PC-3 (cell line): ENCODE data around the gene MGMT. TPM values are rescaled to one million over a fixed set of nuclear protein-coding genes. Genes with fewer than 3 reads are reported as not detected.

ENCODE experiments used
- ATAC-seq: fragments of 200-7000 bp; cut with Tn5 transposase; 2 replicates; pipeline ENCODE4 v1.9.1; 2020; ENCODE audit warnings: mild to moderate bottlenecking, moderate library complexity
- BruUV-seq: library from RNA; stranded (reverse); fragments of 400-500 nt; replicated peaks from 2 replicates; lab custom pipeline; 2021; lab: Mats Ljungman, UMichigan
- CTCF ChIA-PET: fragments of 300-600 bp; sonication (Branson Sonifier 250); formaldehyde crosslinking; loops from one replicate; lab custom pipeline; 2022; ENCODE audit warnings: antibody characterized with exemption; lab: Charles Lee
- POLR2A ChIA-PET: fragments of 300-600 bp; sonication (Branson Sonifier 250); formaldehyde crosslinking; loops from one replicate; lab custom pipeline; 2022; ENCODE audit warnings: antibody characterized with exemption; ENCODE audit not compliant: unreplicated experiment; lab: Charles Lee
- DNase-seq: peaks from one replicate; pipeline ENCODE4 v3.0.0-alpha.2; 2015
- H2AFZ ChIP-seq: fragments of 300-600 bp; sonication (generic); 2 replicates; pipeline ENCODE4 v1.6.0; 2016; ENCODE audit warnings: antibody characterized with exemption, low read length
- H3F3A ChIP-seq: fragments of 300-600 bp; sonication (generic); one replicate; pipeline ENCODE4 v1.6.0; 2017; ENCODE audit warnings: antibody characterized with exemption, low read length, control low read depth, mild to moderate bottlenecking; ENCODE audit not compliant: unreplicated experiment
- H3K27ac ChIP-seq: fragments of 300-600 bp; sonication (generic); 2 replicates; pipeline ENCODE4 v1.5.1; 2016; ENCODE audit warnings: mild to moderate bottlenecking, low read length
- H3K27me3 ChIP-seq: fragments of 300-600 bp; sonication (generic); 2 replicates; pipeline ENCODE4 v1.6.1; 2016; ENCODE audit warnings: low read length, mixed read lengths
- H3K36me3 ChIP-seq: fragments of 300-600 bp; sonication (generic); 2 replicates; pipeline ENCODE4 v1.6.1; 2016; ENCODE audit warnings: low read depth, mixed run types, low read length, mixed read lengths
- H3K4me1 ChIP-seq: fragments of 300-600 bp; sonication (generic); 2 replicates; pipeline ENCODE4 v1.5.1; 2016; ENCODE audit warnings: low read length; ENCODE audit not compliant: insufficient read depth
- H3K4me2 ChIP-seq: fragments of 300-600 bp; sonication (generic); 2 replicates; pipeline ENCODE4 v1.6.0; 2016; ENCODE audit warnings: low read length
- H3K4me3 ChIP-seq: fragments of 300-600 bp; sonication (generic); 2 replicates; pipeline ENCODE4 v1.5.1; 2016; ENCODE audit warnings: mild to moderate bottlenecking, low read length, mixed read lengths
- H3K79me2 ChIP-seq: fragments of 300-600 bp; sonication (generic); 2 replicates; pipeline ENCODE4 v1.6.1; 2017; ENCODE audit warnings: low read length, mixed read lengths
- H3K9ac ChIP-seq: fragments of 300-600 bp; sonication (generic); 2 replicates; pipeline ENCODE4 v1.6.0; 2016; ENCODE audit warnings: mild to moderate bottlenecking, low read length
- H3K9me2 ChIP-seq: fragments of 300-600 bp; sonication (generic); replicated peaks from 2 replicates; pipeline ENCODE4 v1.6.1; 2016; ENCODE audit warnings: mixed run types, low read length, mixed read lengths
- H3K9me3 ChIP-seq: fragments of 300-600 bp; sonication (generic); 2 replicates; pipeline ENCODE4 v1.6.1; 2016; ENCODE audit warnings: low read length, mixed read lengths
- H4K20me1 ChIP-seq: fragments of 300-600 bp; sonication (generic); 2 replicates; pipeline ENCODE4 v1.6.1; 2016; ENCODE audit warnings: low read length, mixed read lengths
- CTCF ChIP-seq: fragments of 300-600 bp; sonication (generic); conservative IDR thresholded peaks from 2 replicates; pipeline ENCODE4 v1.5.1; 2017; ENCODE audit warnings: antibody characterized with exemption, low read depth, mild to moderate bottlenecking, low read length
- EZH2 ChIP-seq: fragments of 300-600 bp; sonication (generic); IDR thresholded peaks from one replicate; pipeline ENCODE4 v1.6.1; 2017; ENCODE audit warnings: antibody characterized with exemption, mild to moderate bottlenecking, low read length; ENCODE audit not compliant: unreplicated experiment
- EZH2phosphoT487 ChIP-seq: fragments of 300-600 bp; sonication (generic); IDR thresholded peaks from 2 replicates; pipeline ENCODE4 v1.6.1; 2018; ENCODE audit warnings: mild to moderate bottlenecking, antibody characterized with exemption, low read length, borderline replicate concordance
- intact Hi-C: fragments of 100-400 bp; cut with micrococcal nuclease; formaldehyde crosslinking; loops from 2 replicates; pipeline ENCODE4 v1.9.0; 2023
- total RNA-seq: library from RNA; depleted of rRNA; stranded (reverse); fragments of >200 nt; gene quantifications from 2 replicates; pipeline ENCODE4 v1.2.3, GENCODE V29; 2014

MGMT gene
- total RNA-seq, 1 experiment from 2014 or later: 19.8 TPM

DNA sequence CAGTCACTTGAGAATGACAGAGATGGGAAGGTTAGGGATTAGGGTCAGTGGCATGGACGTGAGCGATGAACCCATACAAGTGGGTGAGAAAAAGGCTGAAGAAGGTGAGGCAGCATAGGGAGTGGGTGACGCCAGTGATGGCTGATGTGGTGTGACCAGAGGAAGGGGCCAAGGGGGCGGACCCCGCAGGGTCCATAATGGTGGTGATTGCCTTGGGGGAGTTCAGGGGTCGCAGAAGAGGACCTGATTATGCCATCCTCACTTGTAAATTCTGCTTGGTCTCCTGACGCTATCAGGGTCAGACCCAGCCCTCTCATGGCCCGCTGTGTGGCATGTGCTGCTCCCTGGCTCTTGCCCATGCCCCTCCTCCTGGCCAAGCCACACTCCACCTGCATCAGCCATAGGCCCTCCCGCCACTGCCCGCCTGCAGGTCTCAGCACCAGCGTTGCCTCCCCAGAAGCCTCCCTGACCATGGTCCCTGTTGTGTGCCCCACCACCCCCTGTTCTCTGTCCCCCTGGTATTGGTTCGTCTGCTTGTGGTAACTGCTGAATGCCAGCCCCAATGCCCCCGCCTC, 261.3 kb downstream of the MGMT start:
- no TSS peak for BruUV-seq
- ChIA-PET POLR2A (no interaction called here), CTCF (no interaction called here)
- Histone ChIP-seq H3K36me3 (no peaks in the 10 kb centered on the region), H3K4me2 (no peak overlapping the region), H4K20me1 (no peaks in the 10 kb centered on the region), H3K27me3 (no peaks in the 10 kb centered on the region), H3K9ac (no peak overlapping the region), H3K79me2 (no peaks in the 10 kb centered on the region), H3K9me3 (no peaks in the 10 kb centered on the region), H3F3A (no peaks in the 10 kb centered on the region), H3K4me3 (no peak overlapping the region), H2AFZ (no peak overlapping the region), H3K27ac (no peak overlapping the region), H3K9me2 (no peaks in the 10 kb centered on the region), H3K4me1 (no peaks in the 10 kb centered on the region)
- intact Hi-C loops: no loop called here
- DNase-seq (no peak), ATAC-seq (no peak)
- TF ChIP-seq EZH2phosphoT487 (no peak), EZH2 (no peak), CTCF (no peak)

DNA sequence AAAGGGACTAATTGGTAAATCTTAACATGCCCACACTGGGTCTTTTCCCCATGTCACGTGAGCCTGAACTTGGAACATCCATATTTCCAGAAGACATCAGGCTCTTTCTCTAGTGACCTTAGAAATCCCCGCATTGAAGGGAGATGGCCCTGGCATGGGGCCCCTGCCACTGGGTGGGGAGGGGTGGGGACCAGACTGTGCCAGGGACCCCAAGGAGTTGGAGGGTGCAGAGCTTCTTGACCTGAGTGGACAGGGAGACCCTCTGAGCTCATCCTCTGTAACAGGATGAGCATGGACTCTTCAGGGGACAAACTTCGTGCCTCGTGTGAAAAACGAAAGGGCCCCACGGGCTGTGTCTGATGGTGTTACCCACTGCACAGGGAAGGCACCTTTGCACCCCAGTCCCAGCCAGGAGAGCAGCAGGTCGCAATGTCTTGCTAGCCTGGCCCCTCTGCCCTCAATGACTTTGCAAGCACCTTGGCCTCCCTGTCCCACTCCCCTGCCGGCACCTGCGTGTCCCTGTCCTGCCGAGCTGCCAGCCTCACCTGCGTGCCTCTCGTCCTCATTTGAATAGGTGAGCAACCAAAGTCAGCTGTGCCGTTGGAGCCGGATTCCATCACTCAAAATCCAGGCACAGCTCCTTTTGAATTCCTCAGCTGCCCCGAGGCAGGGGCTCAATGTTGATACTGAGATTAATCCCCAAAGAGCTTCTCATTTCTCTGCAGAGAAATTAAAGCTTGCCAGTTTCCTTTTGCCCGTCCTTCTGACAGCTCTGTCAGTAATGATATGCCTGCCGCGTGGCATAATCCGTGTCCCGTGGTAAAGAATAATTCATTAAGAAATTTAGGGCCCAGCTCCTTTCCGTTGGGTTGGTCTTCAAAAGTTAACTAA, 262.1 kb downstream of the MGMT start:
- Histone ChIP-seq H4K20me1 (no peaks in the 10 kb centered on the region), H3K79me2 (no peaks in the 10 kb centered on the region), H3K9me2 (no peaks in the 10 kb centered on the region), H3K27ac (no peak overlapping the region), H3K9me3 (no peaks in the 10 kb centered on the region), H3F3A (no peaks in the 10 kb centered on the region), H3K36me3 (no peaks in the 10 kb centered on the region), H3K27me3 (no peaks in the 10 kb centered on the region), H3K4me2 (no peak overlapping the region), H3K4me3 (no peak overlapping the region), H2AFZ (no peak overlapping the region), H3K4me1 (no peaks in the 10 kb centered on the region), H3K9ac (no peak overlapping the region)
- no TSS peak for BruUV-seq
- TF ChIP-seq EZH2 (no peak), EZH2phosphoT487 (no peak), CTCF (no peak)
- DNase-seq: no peak
- no peak for ATAC-seq
- intact Hi-C loops: no loop called here
- POLR2A ChIA-PET: no interaction called here
- CTCF ChIA-PET: no interaction called here
